ENCODE results near the gene CTXN1. TPM values are rescaled to one million over a fixed set of nuclear protein-coding genes. Genes with fewer than 3 reads are reported as not detected.
A peak's percentile ranks its signal among the peaks of the same experiment; 100 is the strongest.

Gene CTXN1
- total RNA-seq, 2 experiments from 2014 or later = 1.0 TPM; not detected in 1

DNA sequence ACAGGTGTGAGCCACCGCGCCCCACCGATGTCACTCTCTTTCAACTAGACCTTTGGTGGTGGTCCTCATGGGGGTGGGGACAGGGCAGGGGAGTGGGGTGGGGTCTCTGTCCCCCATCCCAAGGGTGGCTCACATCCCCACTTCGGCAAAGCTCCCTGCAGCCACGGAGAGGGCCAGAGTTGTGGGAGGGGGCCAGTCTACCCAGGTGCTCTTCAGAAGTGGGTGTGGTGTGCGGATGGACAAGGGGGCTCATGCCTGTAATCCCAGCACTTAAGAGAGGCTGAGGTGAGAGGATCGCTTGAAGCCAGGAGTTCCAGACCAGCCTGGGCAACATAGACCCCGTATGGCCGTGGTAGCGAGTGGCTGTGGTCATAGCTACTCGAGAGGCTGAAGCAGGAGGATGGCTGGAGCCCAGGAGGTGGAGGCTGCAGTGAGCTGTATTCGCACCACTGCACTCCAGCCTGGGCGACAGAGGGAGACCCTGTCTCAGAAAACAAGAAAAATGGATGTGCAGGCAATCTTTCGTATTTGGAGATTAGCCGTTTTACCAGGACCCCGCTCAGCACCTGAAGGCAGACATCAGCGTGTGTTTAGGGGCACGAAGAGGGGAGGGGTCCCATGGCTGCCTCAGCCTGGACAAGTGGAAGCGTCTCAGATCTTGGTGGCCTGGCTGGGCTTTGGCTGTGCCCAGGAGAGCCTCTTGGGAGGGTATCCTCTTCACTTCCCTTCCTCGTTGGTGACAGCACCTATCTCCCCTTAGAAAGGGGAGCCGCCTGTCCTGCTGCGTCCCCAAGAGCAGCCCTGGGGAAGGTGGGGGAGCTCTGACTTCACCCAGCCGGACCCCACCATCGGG is 10.5 kb downstream of the CTXN1 start:
- no peaks in the 10 kb centered on the region for H4K20me1 ChIP-seq (ENCODE audit: insufficient read depth, low read length)

DNA sequence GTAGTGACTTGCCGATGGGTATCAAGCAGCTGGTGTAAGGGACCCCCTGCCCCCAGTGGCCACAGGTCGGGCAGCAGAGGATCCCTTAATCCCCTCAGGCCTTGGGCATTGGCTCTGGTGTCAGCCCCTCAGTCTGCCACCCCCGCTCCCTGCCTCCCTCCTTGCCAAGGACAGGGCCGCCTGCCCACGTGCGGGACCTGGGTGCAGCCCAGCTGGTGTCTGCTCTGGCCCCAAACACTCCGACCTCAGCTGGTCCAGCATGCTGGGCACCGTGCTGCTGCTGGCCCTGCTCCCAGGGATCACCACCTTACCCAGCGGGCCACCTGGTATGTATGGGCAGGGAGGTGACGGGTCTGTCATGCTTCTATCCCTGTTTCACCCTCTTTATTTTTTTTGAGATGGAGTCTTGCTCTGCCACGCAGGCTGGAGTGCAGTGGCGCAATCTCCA is 11.3 kb downstream of the CTXN1 start, which contains the start of gene TGFBR3L:
Gene TGFBR3L (plus strand): TSS at position 233 of the 448 bp plus-strand sequence.
- H3K4me1 ChIP-seq (ENCODE audit: insufficient read depth, low read length, poor library complexity, severe bottlenecking) = peaks cover 2% of the 10 kb centered on the region
- BruUV-seq (replicated peaks) = no TSS peak
- intact Hi-C loops (cut with micrococcal nuclease; ENCODE audit: unreplicated experiment) = no loop called here
- POLR2A ChIA-PET = no interaction called here
- H4K20me1 ChIP-seq (ENCODE audit: insufficient read depth, low read length) = no peaks in the 10 kb centered on the region
- H3K4me3 ChIP-seq (ENCODE audit: low read depth, low read length, poor library complexity, severe bottlenecking) = no peak within 1 kb of the TSS
- H3K4me2 ChIP-seq (ENCODE audit: low read length) = no peak within 1 kb of the TSS; the same call in 1 of the 2 replicates
- H3K27ac ChIP-seq (ENCODE audit: low read depth, low read length, poor library complexity, severe bottlenecking) = no peak within 1 kb of the TSS
- no peaks in the 10 kb centered on the region for H3K9me3 ChIP-seq (ENCODE audit: low read length)
- DNase-seq (ENCODE audit: low spot score) = no peak
- no peaks in the 10 kb centered on the region for H3K9me2 ChIP-seq (ENCODE audit: insufficient read depth, low read length)
- TF ChIP-seq EZH2phosphoT487 (IDR thresholded peaks at IDR 0.05; ENCODE audit: borderline replicate concordance, low read depth, low read length) = no peak
- no peak within 1 kb of the TSS for H2AFZ ChIP-seq (ENCODE audit: low read length)
- H3K79me2 ChIP-seq (ENCODE audit: insufficient read depth, low read depth, low read length) = no peaks in the 10 kb centered on the region
- CTCF ChIA-PET (ENCODE audit: unreplicated experiment) = no interaction called here
- peaks cover 33% of the 10 kb centered on the region for H3K36me3 ChIP-seq (ENCODE audit: insufficient read depth, low read length)

More for the DNA sequence above, 10.5 kb downstream of the CTXN1 start:
- TF ChIP-seq, protein P1, sequence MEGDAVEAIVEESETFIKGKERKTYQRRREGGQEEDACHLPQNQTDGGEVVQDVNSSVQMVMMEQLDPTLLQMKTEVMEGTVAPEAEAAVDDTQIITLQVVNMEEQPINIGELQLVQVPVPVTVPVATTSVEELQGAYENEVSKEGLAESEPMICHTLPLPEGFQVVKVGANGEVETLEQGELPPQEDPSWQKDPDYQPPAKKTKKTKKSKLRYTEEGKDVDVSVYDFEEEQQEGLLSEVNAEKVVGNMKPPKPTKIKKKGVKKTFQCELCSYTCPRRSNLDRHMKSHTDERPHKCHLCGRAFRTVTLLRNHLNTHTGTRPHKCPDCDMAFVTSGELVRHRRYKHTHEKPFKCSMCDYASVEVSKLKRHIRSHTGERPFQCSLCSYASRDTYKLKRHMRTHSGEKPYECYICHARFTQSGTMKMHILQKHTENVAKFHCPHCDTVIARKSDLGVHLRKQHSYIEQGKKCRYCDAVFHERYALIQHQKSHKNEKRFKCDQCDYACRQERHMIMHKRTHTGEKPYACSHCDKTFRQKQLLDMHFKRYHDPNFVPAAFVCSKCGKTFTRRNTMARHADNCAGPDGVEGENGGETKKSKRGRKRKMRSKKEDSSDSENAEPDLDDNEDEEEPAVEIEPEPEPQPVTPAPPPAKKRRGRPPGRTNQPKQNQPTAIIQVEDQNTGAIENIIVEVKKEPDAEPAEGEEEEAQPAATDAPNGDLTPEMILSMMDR (conservative IDR thresholded peaks at IDR 0.05; ENCODE audit: low read length) = no peak
- TF ChIP-seq EZH2phosphoT487 (IDR thresholded peaks at IDR 0.05; ENCODE audit: borderline replicate concordance, low read depth, low read length) = no peak
- H3K9me3 ChIP-seq (ENCODE audit: low read length) = no peaks in the 10 kb centered on the region
- DNase-seq (ENCODE audit: low spot score) = no peak
- H3K79me2 ChIP-seq (ENCODE audit: insufficient read depth, low read depth, low read length) = no peaks in the 10 kb centered on the region
- no peaks in the 10 kb centered on the region for H3K9me2 ChIP-seq (ENCODE audit: insufficient read depth, low read length)
- no TSS peak for BruUV-seq (replicated peaks)
- intact Hi-C loops (cut with micrococcal nuclease; ENCODE audit: unreplicated experiment) = no loop called here
- H3K4me3 ChIP-seq (ENCODE audit: low read depth, low read length, poor library complexity, severe bottlenecking) = no peak overlapping the region
- H2AFZ ChIP-seq (ENCODE audit: low read length) = no peak overlapping the region
- peak overlapping the region; percentile 45; the same call in 1 of the 2 replicates for H3K4me2 ChIP-seq (ENCODE audit: low read length)
- H3K4me1 ChIP-seq (ENCODE audit: insufficient read depth, low read length, poor library complexity, severe bottlenecking) = peaks cover 6% of the 10 kb centered on the region
- no peak overlapping the region for H3K27ac ChIP-seq (ENCODE audit: low read depth, low read length, poor library complexity, severe bottlenecking)
- H3K36me3 ChIP-seq (ENCODE audit: insufficient read depth, low read length) = peaks cover 28% of the 10 kb centered on the region
- CTCF ChIA-PET (ENCODE audit: unreplicated experiment) = no interaction called here
- POLR2A ChIA-PET = no interaction called here

DNA sequence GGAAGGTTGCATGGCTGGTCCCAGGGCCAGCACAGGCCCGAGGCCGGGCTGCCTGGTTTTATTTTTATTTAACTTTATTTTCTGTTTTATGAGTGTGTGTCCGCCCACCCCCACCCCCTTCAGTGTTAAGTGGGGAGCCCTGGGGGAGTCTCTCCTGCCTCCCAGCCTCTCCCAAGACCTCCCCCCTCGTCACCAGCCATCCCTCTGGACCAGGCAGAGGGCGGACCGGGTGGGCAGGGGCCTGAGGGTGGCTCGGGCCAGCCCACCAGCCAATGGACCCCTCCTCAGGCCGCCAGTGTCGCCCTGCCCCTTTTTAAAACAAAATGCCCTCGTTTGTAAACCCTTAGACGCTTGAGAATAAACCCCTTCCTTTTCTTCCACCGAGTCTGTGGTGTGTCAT is 11.8 kb downstream of the CTXN1 start:
- no peak overlapping the region for H2AFZ ChIP-seq (ENCODE audit: low read length)
- POLR2A ChIA-PET = no interaction called here

More for the DNA sequence above, 11.8 kb downstream of the CTXN1 start:
- H3K4me1 ChIP-seq (ENCODE audit: insufficient read depth, low read length, poor library complexity, severe bottlenecking) = no peaks in the 10 kb centered on the region
- no peaks in the 10 kb centered on the region for H3K9me3 ChIP-seq (ENCODE audit: low read length)
- no peak for DNase-seq (ENCODE audit: low spot score)
- H3K4me3 ChIP-seq (ENCODE audit: low read depth, low read length, poor library complexity, severe bottlenecking) = no peak overlapping the region
- H3K79me2 ChIP-seq (ENCODE audit: insufficient read depth, low read depth, low read length) = no peaks in the 10 kb centered on the region
- intact Hi-C loops (cut with micrococcal nuclease; ENCODE audit: unreplicated experiment) = no loop called here
- H3K36me3 ChIP-seq (ENCODE audit: insufficient read depth, low read length) = peaks cover 33% of the 10 kb centered on the region
- CTCF ChIA-PET (ENCODE audit: unreplicated experiment) = no interaction called here
- H4K20me1 ChIP-seq (ENCODE audit: insufficient read depth, low read length) = no peaks in the 10 kb centered on the region
- BruUV-seq (replicated peaks) = no TSS peak
- no peak overlapping the region for H3K4me2 ChIP-seq (ENCODE audit: low read length)
- H3K9me2 ChIP-seq (ENCODE audit: insufficient read depth, low read length) = no peaks in the 10 kb centered on the region
- TF ChIP-seq EZH2phosphoT487 (IDR thresholded peaks at IDR 0.05; ENCODE audit: borderline replicate concordance, low read depth, low read length) = no peak
- TF ChIP-seq, protein P1 (conservative IDR thresholded peaks at IDR 0.05; ENCODE audit: low read length) = no peak
- no peak overlapping the region for H3K27ac ChIP-seq (ENCODE audit: low read depth, low read length, poor library complexity, severe bottlenecking)

Data from OCI-LY7 (cell line).